Transverse colon (tissue), 4 donors: ENCODE measurements around the gene MOB2. TPM values are rescaled to one million over a fixed set of nuclear protein-coding genes. Genes with fewer than 3 reads are reported as not detected.
A peak's percentile ranks its signal among the peaks of the same experiment; 100 is the strongest.

Source experiments
- DNase-seq: peaks from one replicate; pipeline ENCODE4 v3.0.0-alpha.2; 2019
- H3K27ac ChIP-seq, 4 donors: fragments of 200-600 bp; sonication (generic); 2 replicates each; pipeline ENCODE4 v1.5.1; 2016 to 2018; ENCODE audit warnings: inconsistent platforms in 4 of 4
- H3K27me3 ChIP-seq: fragments of 200-600 bp; sonication (generic); 2 replicates; pipeline ENCODE4 v1.5.1; 2017; ENCODE audit warnings: inconsistent platforms
- H3K36me3 ChIP-seq, 4 donors: fragments of 200-600 bp; sonication (generic); 2 replicates each; pipeline ENCODE4 v1.5.1; 2017 to 2019; ENCODE audit warnings: inconsistent platforms in 4 of 4
- H3K4me1 ChIP-seq, 4 donors: fragments of 200-600 bp; sonication (generic); 2 replicates each; pipeline ENCODE4 v1.5.1; 2017 to 2020; ENCODE audit warnings: inconsistent platforms in 4 of 4
- H3K4me3 ChIP-seq, 4 donors: fragments of 200-600 bp; sonication (generic); 1 replicate in 1 of 4; 2 replicates in 3 of 4; pipeline versions ENCODE4 v1.5.1 to v1.6.1; 2017 to 2019; ENCODE audit warnings: inconsistent platforms in 4 of 4
- H3K9me3 ChIP-seq, 2 donors: fragments of 200-600 bp; sonication (generic); 2 replicates each; pipeline ENCODE4 v1.5.1; 2017 to 2019; ENCODE audit warnings: inconsistent platforms in 2 of 2
- CTCF ChIP-seq, 5 experiments: fragments of 200-600 bp in 3 of 5; fragments of 450-650 bp in 2 of 5; sonication (generic) in 3 of 5; IDR thresholded peaks; 1 replicate in 2 of 5; 2 replicates in 3 of 5; pipeline ENCODE4 v1.5.1; 2016 to 2017; ENCODE audit warnings: antibody characterized with exemption in 5 of 5, inconsistent platforms in 3 of 5, mild to moderate bottlenecking in 2 of 5, moderate library complexity in 1 of 5
- EP300 ChIP-seq: sonication (generic); formaldehyde crosslinking; IDR thresholded peaks from one replicate; pipeline ENCODE4 v1.6.1; 2017; ENCODE audit warnings: antibody characterized with exemption, low read depth
- POLR2A ChIP-seq: fragments of 450-650 bp; IDR thresholded peaks from one replicate; pipeline ENCODE4 v1.6.1; 2016; ENCODE audit warnings: antibody characterized with exemption, mild to moderate bottlenecking, moderate library complexity
- POLR2AphosphoS5 ChIP-seq, 3 donors: sonication (generic); formaldehyde crosslinking; IDR thresholded peaks; one replicate each; pipeline ENCODE4 v1.6.1; 2016; ENCODE audit warnings: antibody characterized with exemption in 3 of 3
- WGBS, 2 donors: methylation state at CpG; one replicate each; pipeline ENCODE4 v1.1.5; 2018; ENCODE audit warnings: low coverage in 1 of 2; 5-methylcytosine and 5-hydroxymethylcytosine counted together
- in situ Hi-C, 4 donors: fragments of 200-750 bp; cut with MboI; loops; one replicate each; pipeline versions ENCODE4 v1.15.0 to v1.15.1; 2017; ENCODE audit warnings: low sequenced_read_pairs in 3 of 4, low pct_ligation_motif_present in 1 of 4, low pct_unique_long_range_greater_than_20kb in 1 of 4
- intact Hi-C: fragments of 100-400 bp; cut with DNase I; formaldehyde crosslinking; loops from one replicate; pipeline ENCODE4 v1.15.1; 2023; ENCODE audit warnings: low total_unique reads
- total RNA-seq, 4 donors: library from RNA; depleted of rRNA; stranded (reverse); fragments of >200 nt; gene quantifications; one replicate each; pipeline ENCODE4 v1.1.0, GENCODE V29; 2016

The MOB2 gene
- total RNA-seq, 4 donors from 2014 or later, result 22.8 to 56.7 (median 42.4) TPM

- intact Hi-C loops, result no loop called here
- no peak for DNase-seq
- no peaks in the 10 kb centered on the region for H3K9me3 ChIP-seq
- in situ Hi-C loops, result loop anchor here in 3 of 4 donors (25.0 kb wide), 3 partner anchors 220 to 620 kb away; partner anchors contain the start of gene MUC5B (in 2 of the 3)
- no peak for TF ChIP-seq EP300
- TF ChIP-seq POLR2A, result no peak
- no peak for TF ChIP-seq POLR2AphosphoS5 (IDR thresholded peaks at IDR 0.05)
- no peak for TF ChIP-seq CTCF (IDR thresholded peaks at IDR 0.05)
- H3K27ac ChIP-seq, result peak overlapping the region in 3 of 4 donors; percentile 9 to 25 (median 21)
- no peaks in the 10 kb centered on the region for H3K36me3 ChIP-seq
- H3K4me1 ChIP-seq, result peaks cover 16 to 49% (median 22%) of the 10 kb centered on the region in 4 donors
- no peak overlapping the region for H3K4me3 ChIP-seq
- WGBS, 2 donors, result 75% methylated on average over 20 of the region's 21 CpGs; no CpG with 5 or more reads in 1 of the 2 donors
- no peaks in the 10 kb centered on the region for H3K27me3 ChIP-seq
These were observed 21.0 kb upstream of the MOB2 start for GRCh38 chr11:1507381-1508140.

- no peaks in the 10 kb centered on the region for H3K9me3 ChIP-seq
- intact Hi-C loops (no loop called here), in situ Hi-C loops (loop anchor here in 3 of 4 donors (25.0 kb wide), 3 partner anchors 220 to 620 kb away; partner anchors contain the start of gene MUC5B (in 2 of the 3))
- WGBS, 2 donors, result 88% methylated on average over 9 of the region's 9 CpGs; no CpG with 5 or more reads in 1 of the 2 donors
- peak overlapping the region in 2 of 4 donors; percentile 9 to 25 for H3K27ac ChIP-seq
- no peak for DNase-seq
- H3K27me3 ChIP-seq, result no peaks in the 10 kb centered on the region
- H3K4me1 ChIP-seq, result peaks cover 16 to 49% (median 27%) of the 10 kb centered on the region in 4 donors
- no peak overlapping the region for H3K4me3 ChIP-seq
- no peaks in the 10 kb centered on the region for H3K36me3 ChIP-seq
- TF ChIP-seq POLR2A (no peak), EP300 (no peak), POLR2AphosphoS5 (IDR thresholded peaks at IDR 0.05) (no peak), CTCF (IDR thresholded peaks at IDR 0.05) (no peak)
These were observed 20.4 kb upstream of the MOB2 start for GRCh38 chr11:1506981-1507380.

- in situ Hi-C loops, result loop anchor here in 3 of 4 donors (25.0 kb wide), 3 partner anchors 218 to 618 kb away; partner anchors contain the start of gene MUC5B (in 2 of the 3)
- Histone ChIP-seq H3K4me3 (no peak overlapping the region), H3K9me3 (no peaks in the 10 kb centered on the region), H3K27ac (no peak overlapping the region), H3K4me1 (peaks cover 16 to 49% (median 27%) of the 10 kb centered on the region in 4 donors), H3K36me3 (no peaks in the 10 kb centered on the region), H3K27me3 (no peaks in the 10 kb centered on the region)
- WGBS, 2 donors, result 88 to 92% methylated on average over 5 to 11 of the region's 11 CpGs
- TF ChIP-seq POLR2AphosphoS5 (IDR thresholded peaks at IDR 0.05) (no peak), CTCF (IDR thresholded peaks at IDR 0.05) (no peak), EP300 (no peak), POLR2A (no peak)
- no peak for DNase-seq
- intact Hi-C loops, result no loop called here
These were observed 18.9 kb upstream of the MOB2 start for GRCh38 chr11:1505480-1505879.

- H3K4me1 ChIP-seq, result peaks cover 16 to 48% (median 27%) of the 10 kb centered on the region in 4 donors
- WGBS, 2 donors, result 94 to 98% methylated on average over 9 to 25 of the region's 28 CpGs
- no peak for DNase-seq
- in situ Hi-C loops, result loop anchor here in 3 of 4 donors (25.0 kb wide), 3 partner anchors 217 to 617 kb away; partner anchors contain the start of gene MUC5B (in 2 of the 3)
- intact Hi-C loops, result no loop called here
- H3K27me3 ChIP-seq, result no peaks in the 10 kb centered on the region
- TF ChIP-seq POLR2AphosphoS5 (IDR thresholded peaks at IDR 0.05), result no peak
- TF ChIP-seq POLR2A, result no peak
- TF ChIP-seq CTCF (IDR thresholded peaks at IDR 0.05), result no peak
- TF ChIP-seq EP300, result no peak
- H3K27ac ChIP-seq, result no peak overlapping the region
- H3K4me3 ChIP-seq, result no peak overlapping the region
- no peaks in the 10 kb centered on the region for H3K9me3 ChIP-seq
- H3K36me3 ChIP-seq, result no peaks in the 10 kb centered on the region
These were observed 18.2 kb upstream of the MOB2 start for GRCh38 chr11:1504581-1505290.
